Stomach (tissue), 4 donors: Measurements from ENCODE around the gene DEPDC4.

Source experiments
- CTCF ChIP-seq, 7 experiments: fragments of 450-650 bp in 4 of 7; fragments of 200-600 bp in 3 of 7; sonication (generic) in 3 of 7; IDR thresholded peaks; one replicate each; pipeline ENCODE4 v1.5.1; 2016 to 2019; ENCODE audit warnings: antibody characterized with exemption in 7 of 7, control low read depth in 2 of 7, mild to moderate bottlenecking in 1 of 7
- POLR2A ChIP-seq, 4 donors: fragments of 450-650 bp; IDR thresholded peaks; one replicate each; pipeline ENCODE4 v1.6.1; 2016; ENCODE audit warnings: antibody characterized with exemption in 4 of 4, control low read depth in 2 of 4, mild to moderate bottlenecking in 1 of 4, moderate library complexity in 1 of 4

GRCh38 chr12:100248886-100249285, 18.0 kb downstream of the DEPDC4 start:
- TF ChIP-seq POLR2A (IDR thresholded peaks at IDR 0.05): no peak
- no peak for TF ChIP-seq CTCF (IDR thresholded peaks at IDR 0.05)
